Karpas-422 (cell line): ENCODE measurements around the gene IFIH1. TPM values are rescaled to one million over a fixed set of nuclear protein-coding genes. Genes with fewer than 3 reads are reported as not detected.

ENCODE experiments used
- DNase-seq: peaks from one replicate; pipeline ENCODE4 v3.0.0-alpha.2; 2015
- H2AFZ ChIP-seq: fragments of 200-600 bp; sonication (generic); 2 replicates; pipeline ENCODE4 v1.6.1; 2014; ENCODE audit warnings: antibody characterized with exemption, low read length, mixed read lengths
- H3K27ac ChIP-seq: fragments of 200-600 bp; sonication (generic); 2 replicates; pipeline ENCODE4 v1.5.1; 2014; ENCODE audit warnings: mild to moderate bottlenecking, low read length, moderate library complexity
- H3K27me3 ChIP-seq: fragments of 200-600 bp; sonication (generic); 2 replicates; pipeline ENCODE4 v1.6.1; 2014; ENCODE audit warnings: low read length, mixed read lengths
- H3K36me3 ChIP-seq: fragments of 200-600 bp; sonication (generic); 2 replicates; pipeline ENCODE4 v1.6.1; 2014; ENCODE audit warnings: low read length, mixed read lengths; ENCODE audit not compliant: insufficient read depth
- H3K4me1 ChIP-seq: fragments of 200-600 bp; sonication (generic); 2 replicates; pipeline ENCODE4 v1.6.1; 2014; ENCODE audit warnings: mild to moderate bottlenecking, low read length, mixed read lengths
- H3K4me2 ChIP-seq: fragments of 200-600 bp; sonication (generic); 2 replicates; pipeline ENCODE4 v1.6.1; 2014; ENCODE audit warnings: low read length, low read depth, mild to moderate bottlenecking; ENCODE audit not compliant: poor library complexity, severe bottlenecking
- H3K4me3 ChIP-seq: fragments of 200-600 bp; sonication (generic); 2 replicates; pipeline ENCODE4 v1.5.1; 2014; ENCODE audit warnings: mild to moderate bottlenecking, antibody characterized with exemption, low read length, mixed read lengths
- H3K79me2 ChIP-seq: fragments of 200-600 bp; sonication (generic); 2 replicates; pipeline ENCODE4 v1.6.1; 2014; ENCODE audit warnings: mild to moderate bottlenecking, low read length, mixed read lengths
- H3K9ac ChIP-seq: fragments of 200-600 bp; sonication (generic); 2 replicates; pipeline ENCODE4 v1.6.0; 2014; ENCODE audit warnings: low read length
- H3K9me2 ChIP-seq: fragments of 200-600 bp; sonication (generic), shearing (Covaris generic); replicated peaks from 2 replicates; pipeline ENCODE4 v1.6.0; 2014; ENCODE audit warnings: mild to moderate bottlenecking, low read length, moderate library complexity; ENCODE audit not compliant: insufficient read depth
- H3K9me3 ChIP-seq: fragments of 300-700, 200-600 bp; sonication (generic); 2 replicates; pipeline ENCODE4 v1.6.1; 2014; ENCODE audit warnings: low read length, mixed read lengths
- H4K20me1 ChIP-seq: fragments of 200-600 bp; sonication (generic); 2 replicates; pipeline ENCODE4 v1.6.1; 2014; ENCODE audit warnings: mild to moderate bottlenecking, antibody characterized with exemption, low read length, low read depth; ENCODE audit not compliant: insufficient read depth
- total RNA-seq: library from RNA; depleted of rRNA; stranded (reverse); fragments of >200 nt; shearing (Covaris generic); gene quantifications from 2 replicates; pipeline ENCODE4 v1.2.3, GENCODE V29; 2014; ENCODE audit warnings: low replicate concordance

The IFIH1 gene
- total RNA-seq, 1 experiment from 2014 or later, result 0.26 TPM

- no peak overlapping the region for H2AFZ ChIP-seq
- no peaks in the 10 kb centered on the region for H3K27me3 ChIP-seq
- no peaks in the 10 kb centered on the region for H3K9me3 ChIP-seq
- H3K36me3 ChIP-seq, result no peaks in the 10 kb centered on the region
- no peak overlapping the region for H3K4me2 ChIP-seq
- no peaks in the 10 kb centered on the region for H3K79me2 ChIP-seq
- DNase-seq, result no peak
- H3K27ac ChIP-seq, result no peak overlapping the region
- H3K9me2 ChIP-seq, result no peaks in the 10 kb centered on the region
- H3K9ac ChIP-seq, result no peak overlapping the region
- H3K4me3 ChIP-seq, result no peak overlapping the region
- no peaks in the 10 kb centered on the region for H4K20me1 ChIP-seq
- no peaks in the 10 kb centered on the region for H3K4me1 ChIP-seq
Measured at GRCh38 chr2:162258169-162258568, 60.3 kb downstream of the IFIH1 start.

DNA sequence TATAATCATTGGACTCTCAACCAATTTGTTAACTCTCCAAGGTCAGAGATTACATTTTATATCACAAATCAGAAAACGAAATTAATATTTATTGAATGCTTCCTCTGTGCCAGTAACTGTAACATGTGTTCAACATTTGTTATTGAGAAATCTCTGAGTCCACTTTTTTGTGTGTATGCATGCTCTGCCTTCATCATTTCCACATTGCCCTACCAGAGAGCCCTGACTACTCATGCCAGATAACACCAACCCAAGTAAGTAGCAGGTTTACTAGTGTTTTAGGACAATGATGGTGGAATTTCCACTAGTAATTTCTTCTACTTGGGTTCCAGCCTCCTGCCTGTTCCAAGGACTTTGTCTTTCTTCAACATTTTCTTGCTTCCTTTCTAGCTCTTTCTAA is 61.1 kb downstream of the IFIH1 start:
- Histone ChIP-seq H2AFZ (no peak overlapping the region), H4K20me1 (no peaks in the 10 kb centered on the region), H3K27me3 (no peaks in the 10 kb centered on the region), H3K4me1 (no peaks in the 10 kb centered on the region), H3K4me3 (no peak overlapping the region), H3K9me2 (no peaks in the 10 kb centered on the region), H3K27ac (no peak overlapping the region), H3K9me3 (no peaks in the 10 kb centered on the region), H3K79me2 (no peaks in the 10 kb centered on the region), H3K36me3 (no peaks in the 10 kb centered on the region), H3K4me2 (no peak overlapping the region), H3K9ac (no peak overlapping the region)
- no peak for DNase-seq

DNA sequence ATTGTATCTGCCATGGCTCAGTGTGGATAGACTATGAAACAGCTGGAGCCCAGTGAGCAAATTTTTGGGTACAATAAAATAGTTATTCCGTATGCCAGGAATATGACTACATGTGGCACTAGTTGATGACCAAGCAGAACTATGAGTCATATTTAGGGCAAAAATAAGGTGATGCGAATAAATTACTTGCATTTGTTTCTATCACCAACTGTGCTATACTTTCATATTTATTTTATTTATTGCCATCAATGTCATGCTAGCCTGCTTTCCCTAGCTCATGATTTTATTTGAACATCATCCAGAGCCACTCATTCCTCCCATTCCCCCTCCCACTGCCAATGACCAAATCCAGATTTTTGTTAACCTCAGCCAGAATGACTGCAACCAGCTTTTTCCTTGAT is 61.9 kb downstream of the IFIH1 start:
- no peak overlapping the region for H2AFZ ChIP-seq
- H3K27ac ChIP-seq, result no peak overlapping the region
- H3K4me2 ChIP-seq, result no peak overlapping the region
- H3K9me2 ChIP-seq, result no peaks in the 10 kb centered on the region
- no peak overlapping the region for H3K9ac ChIP-seq
- no peak for DNase-seq
- no peaks in the 10 kb centered on the region for H4K20me1 ChIP-seq
- H3K27me3 ChIP-seq, result no peaks in the 10 kb centered on the region
- H3K4me3 ChIP-seq, result no peak overlapping the region
- H3K9me3 ChIP-seq, result no peaks in the 10 kb centered on the region
- no peaks in the 10 kb centered on the region for H3K79me2 ChIP-seq
- H3K36me3 ChIP-seq, result no peaks in the 10 kb centered on the region
- H3K4me1 ChIP-seq, result no peaks in the 10 kb centered on the region

GRCh38 chr2:162254236-162254871 is 64.1 kb downstream of the IFIH1 start:
- Histone ChIP-seq H3K9ac (no peak overlapping the region), H3K27me3 (no peaks in the 10 kb centered on the region), H3K79me2 (no peaks in the 10 kb centered on the region), H3K4me1 (no peaks in the 10 kb centered on the region), H3K9me3 (no peaks in the 10 kb centered on the region), H2AFZ (no peak overlapping the region), H3K36me3 (no peaks in the 10 kb centered on the region), H4K20me1 (no peaks in the 10 kb centered on the region), H3K9me2 (no peaks in the 10 kb centered on the region), H3K4me3 (no peak overlapping the region), H3K4me2 (no peak overlapping the region), H3K27ac (no peak overlapping the region)
- DNase-seq, result no peak

DNA sequence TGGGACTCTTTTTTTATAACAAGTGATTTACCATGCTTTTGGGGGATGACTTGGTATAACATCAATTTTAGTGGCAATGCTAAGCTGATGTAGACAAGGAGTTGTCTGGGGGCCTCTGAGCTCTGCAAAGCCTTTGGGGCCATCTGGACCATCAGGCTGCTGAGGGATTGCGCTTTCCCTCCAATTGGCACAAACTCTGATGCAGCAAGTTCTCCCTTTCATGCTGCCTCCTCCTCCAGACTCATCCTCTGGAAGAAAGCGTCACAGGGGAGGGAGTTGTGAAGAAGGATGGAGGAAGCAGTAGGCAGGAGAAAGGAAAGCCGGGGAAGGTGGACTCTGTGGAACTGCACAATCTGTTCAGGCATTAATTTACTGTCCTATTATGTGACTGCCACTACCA is 65.0 kb downstream of the IFIH1 start:
- DNase-seq, result no peak
- H3K4me1 ChIP-seq, result no peaks in the 10 kb centered on the region
- no peaks in the 10 kb centered on the region for H3K9me2 ChIP-seq
- H3K27ac ChIP-seq, result no peak overlapping the region
- no peaks in the 10 kb centered on the region for H3K36me3 ChIP-seq
- H4K20me1 ChIP-seq, result no peaks in the 10 kb centered on the region
- no peaks in the 10 kb centered on the region for H3K9me3 ChIP-seq
- no peak overlapping the region for H3K4me3 ChIP-seq
- no peaks in the 10 kb centered on the region for H3K79me2 ChIP-seq
- no peaks in the 10 kb centered on the region for H3K27me3 ChIP-seq
- H2AFZ ChIP-seq, result no peak overlapping the region
- H3K4me2 ChIP-seq, result no peak overlapping the region
- no peak overlapping the region for H3K9ac ChIP-seq

GRCh38 chr2:162252153-162252552 is 66.3 kb downstream of the IFIH1 start:
- no peak overlapping the region for H3K27ac ChIP-seq
- H3K79me2 ChIP-seq, result no peaks in the 10 kb centered on the region
- no peaks in the 10 kb centered on the region for H3K36me3 ChIP-seq
- H3K4me2 ChIP-seq, result no peak overlapping the region
- no peak overlapping the region for H2AFZ ChIP-seq
- H3K27me3 ChIP-seq, result no peaks in the 10 kb centered on the region
- no peak overlapping the region for H3K9ac ChIP-seq
- H4K20me1 ChIP-seq, result no peaks in the 10 kb centered on the region
- H3K9me2 ChIP-seq, result no peaks in the 10 kb centered on the region
- no peaks in the 10 kb centered on the region for H3K9me3 ChIP-seq
- H3K4me3 ChIP-seq, result no peak overlapping the region
- DNase-seq, result no peak
- H3K4me1 ChIP-seq, result no peaks in the 10 kb centered on the region

DNA sequence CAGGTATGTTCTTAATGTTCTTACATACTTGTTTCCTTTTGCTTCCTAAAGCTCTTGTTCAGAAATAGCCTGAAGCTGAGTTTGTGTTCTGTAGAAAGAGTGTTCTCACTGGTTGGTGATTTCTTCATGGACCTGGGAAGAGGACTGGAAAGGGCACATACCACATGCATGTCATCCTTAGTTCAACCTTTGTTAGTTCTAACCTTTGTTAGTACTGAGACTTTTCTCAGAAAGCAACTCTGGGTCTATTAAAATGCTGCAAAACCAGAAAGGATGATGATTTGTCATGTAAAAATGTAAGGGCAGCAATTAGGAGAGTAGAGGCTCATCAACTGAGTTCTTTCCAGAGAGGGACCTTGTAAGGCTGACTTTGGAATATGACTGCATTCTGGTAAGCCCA is 72.7 kb downstream of the IFIH1 start:
- Histone ChIP-seq H2AFZ (no peak overlapping the region), H3K27me3 (no peaks in the 10 kb centered on the region), H3K79me2 (no peaks in the 10 kb centered on the region), H3K4me2 (no peak overlapping the region), H3K9ac (no peak overlapping the region), H3K36me3 (no peaks in the 10 kb centered on the region), H3K27ac (no peak overlapping the region), H3K9me3 (no peaks in the 10 kb centered on the region), H3K9me2 (no peaks in the 10 kb centered on the region), H4K20me1 (no peaks in the 10 kb centered on the region), H3K4me3 (no peak overlapping the region), H3K4me1 (no peaks in the 10 kb centered on the region)
- no peak for DNase-seq

GRCh38 chr2:162245061-162245460 is 73.4 kb downstream of the IFIH1 start:
- Histone ChIP-seq H3K27me3 (no peaks in the 10 kb centered on the region), H3K9me2 (no peaks in the 10 kb centered on the region), H3K36me3 (no peaks in the 10 kb centered on the region), H3K79me2 (no peaks in the 10 kb centered on the region), H3K9ac (no peak overlapping the region), H3K4me1 (no peaks in the 10 kb centered on the region), H3K4me2 (no peak overlapping the region), H3K9me3 (no peaks in the 10 kb centered on the region), H3K27ac (no peak overlapping the region), H2AFZ (no peak overlapping the region), H4K20me1 (no peaks in the 10 kb centered on the region), H3K4me3 (no peak overlapping the region)
- DNase-seq, result no peak
